Fibroblast of lung (primary cell): ENCODE results near the gene WFDC5. TPM values are rescaled to one million over a fixed set of nuclear protein-coding genes. Genes with fewer than 3 reads are reported as not detected.

Experiments used
- DNase-seq, 2 donors: peaks; one replicate each; pipeline versions ENCODE4 v3.0.0 to v3.0.0-alpha.2; 2010; ENCODE audit warnings: low read depth in 2 of 2
- H2AFZ ChIP-seq: 2 replicates; pipeline ENCODE4 v1.5.1; 2012; ENCODE audit warnings: low read length, control low read depth, inconsistent platforms
- H3K27ac ChIP-seq: 2 replicates; pipeline ENCODE4 v1.5.1; 2011; ENCODE audit warnings: low read length, control low read depth; ENCODE audit not compliant: insufficient read depth
- H3K27me3 ChIP-seq: 2 replicates; pipeline ENCODE4 v1.5.1; 2011; ENCODE audit warnings: mild to moderate bottlenecking, low read length; ENCODE audit not compliant: control insufficient read depth, insufficient read depth
- H3K36me3 ChIP-seq: 2 replicates; pipeline ENCODE4 v1.5.1; 2011; ENCODE audit warnings: low read length; ENCODE audit not compliant: control insufficient read depth, insufficient read depth
- H3K4me1 ChIP-seq: 2 replicates; pipeline ENCODE4 v1.5.1; 2011; ENCODE audit warnings: low read length; ENCODE audit not compliant: control insufficient read depth, insufficient read depth; ENCODE audit errors: extremely low read depth
- H3K4me2 ChIP-seq: 2 replicates; pipeline ENCODE4 v1.5.1; 2011; ENCODE audit warnings: low read length, control low read depth; ENCODE audit not compliant: insufficient read depth; ENCODE audit errors: extremely low read depth
- H3K4me3 ChIP-seq, 4 experiments: fragments of 200-600 bp in 1 of 4; sonication (generic) in 1 of 4; replicated peaks in 1 of 4; 2 replicates each; pipeline ENCODE4 v1.5.1; 2011 to 2016; ENCODE audit warnings: low read length in 4 of 4, low read depth in 3 of 4, mild to moderate bottlenecking in 3 of 4, control low read depth in 2 of 4, inconsistent platforms in 1 of 4, mixed read lengths in 1 of 4; ENCODE audit not compliant: insufficient read depth in 1 of 4; ENCODE audit errors: control extremely low read depth in 1 of 4
- H3K79me2 ChIP-seq: 2 replicates; pipeline ENCODE4 v1.5.1; 2012; ENCODE audit warnings: mild to moderate bottlenecking, low read length, inconsistent platforms; ENCODE audit not compliant: control insufficient read depth, insufficient read depth
- H3K9ac ChIP-seq: 2 replicates; pipeline ENCODE4 v1.5.1; 2011; ENCODE audit warnings: mild to moderate bottlenecking, low read length, control low read depth; ENCODE audit not compliant: insufficient read depth
- H3K9me3 ChIP-seq: 2 replicates; pipeline ENCODE4 v1.5.1; 2012; ENCODE audit warnings: low read depth, low read length; ENCODE audit not compliant: control insufficient read depth, insufficient read depth
- H4K20me1 ChIP-seq: 2 replicates; pipeline ENCODE4 v1.5.1; 2011; ENCODE audit warnings: low read length; ENCODE audit not compliant: control insufficient read depth, insufficient read depth; ENCODE audit errors: extremely low read depth
- CTCF ChIP-seq, 2 donors: IDR thresholded peaks in 1 of 2; conservative IDR thresholded peaks in 1 of 2; 1 replicate in 1 of 2; 2 replicates in 1 of 2; pipeline ENCODE4 v1.5.1; 2011 to 2012; ENCODE audit warnings: low read length in 2 of 2, control low read depth in 1 of 2, inconsistent platforms in 1 of 2, low read depth in 1 of 2, mild to moderate bottlenecking in 1 of 2
- EZH2 ChIP-seq: IDR thresholded peaks from 2 replicates; pipeline ENCODE4 v1.5.1; 2012; ENCODE audit warnings: low read length, control low read depth, mild to moderate bottlenecking; ENCODE audit errors: missing control alignments
- polyA plus RNA-seq, 2 donors: library from polyadenylated mRNA; depleted of rRNA in 1 of 2; stranded (reverse) in 1 of 2; unstranded in 1 of 2; fragments of >200 nt; gene quantifications; 2 replicates each; pipeline ENCODE4 v1.2.1, GENCODE V29; 2011 to 2012; ENCODE audit warnings: missing spikeins in 1 of 2
- total RNA-seq: library from RNA; depleted of rRNA; stranded (reverse); fragments of >200 nt; gene quantifications from 2 replicates; pipeline ENCODE4 v1.2.1, GENCODE V29; 2014

The WFDC5 gene
- total and polyA plus RNA-seq, 2 donors (not counting 1 experiment from before 2014, with no cell fraction given): not detected

GRCh38 chr20:45118028-45118427 is 3.1 kb upstream of the WFDC5 start:
- H3K79me2 ChIP-seq: no peaks in the 10 kb centered on the region
- DNase-seq: no peak
- H3K4me3 ChIP-seq: no peak overlapping the region
- H3K9me3 ChIP-seq: no peaks in the 10 kb centered on the region
- TF ChIP-seq CTCF (conservative IDR thresholded peaks at IDR 0.05 in 1 of 2, IDR thresholded peaks at IDR 0.05 in 1 of 2; ENCODE audit: low read depth in 1 of 2, low read length in 2 of 2) (peak in 1 of 2 donors; percentile 10), EZH2 (no peak)
- H4K20me1 ChIP-seq: no peaks in the 10 kb centered on the region
- H2AFZ ChIP-seq: no peak overlapping the region
- peaks cover 11% of the 10 kb centered on the region for H3K27me3 ChIP-seq
- H3K4me1 ChIP-seq: no peaks in the 10 kb centered on the region
- no peak overlapping the region for H3K9ac ChIP-seq
- H3K4me2 ChIP-seq: no peak overlapping the region
- H3K36me3 ChIP-seq: no peaks in the 10 kb centered on the region
- H3K27ac ChIP-seq: no peak overlapping the region

GRCh38 chr20:45117581-45117980 is 2.6 kb upstream of the WFDC5 start:
- H3K27ac ChIP-seq: no peak overlapping the region
- H3K4me2 ChIP-seq: no peak overlapping the region
- no peaks in the 10 kb centered on the region for H3K36me3 ChIP-seq
- no peak overlapping the region for H3K9ac ChIP-seq
- no peaks in the 10 kb centered on the region for H3K79me2 ChIP-seq
- no peak overlapping the region for H3K4me3 ChIP-seq
- H2AFZ ChIP-seq: no peak overlapping the region
- no peaks in the 10 kb centered on the region for H3K4me1 ChIP-seq
- no peak for TF ChIP-seq CTCF (conservative IDR thresholded peaks at IDR 0.05 in 1 of 2, IDR thresholded peaks at IDR 0.05 in 1 of 2; ENCODE audit: low read depth in 1 of 2, low read length in 2 of 2)
- TF ChIP-seq EZH2: no peak
- no peaks in the 10 kb centered on the region for H4K20me1 ChIP-seq
- no peak for DNase-seq
- no peaks in the 10 kb centered on the region for H3K9me3 ChIP-seq
- peaks cover 11% of the 10 kb centered on the region for H3K27me3 ChIP-seq

GRCh38 chr20:45115829-45116228 is 855 bp upstream of the WFDC5 start:
- H3K4me2 ChIP-seq: no peak overlapping the region
- H3K9me3 ChIP-seq: no peaks in the 10 kb centered on the region
- H3K36me3 ChIP-seq: no peaks in the 10 kb centered on the region
- TF ChIP-seq CTCF (conservative IDR thresholded peaks at IDR 0.05 in 1 of 2, IDR thresholded peaks at IDR 0.05 in 1 of 2; ENCODE audit: low read depth in 1 of 2, low read length in 2 of 2): no peak
- no peak for TF ChIP-seq EZH2
- H3K4me1 ChIP-seq: no peaks in the 10 kb centered on the region
- H3K9ac ChIP-seq: no peak overlapping the region
- H2AFZ ChIP-seq: no peak overlapping the region
- no peak for DNase-seq
- no peak overlapping the region for H3K27ac ChIP-seq
- H3K4me3 ChIP-seq: no peak overlapping the region
- no peaks in the 10 kb centered on the region for H3K79me2 ChIP-seq
- no peaks in the 10 kb centered on the region for H4K20me1 ChIP-seq
- peaks cover 11% of the 10 kb centered on the region for H3K27me3 ChIP-seq
